PFSK-1 (cell line): ENCODE measurements around the gene DYNC1H1.

Experiments
- POLR2AphosphoS5 ChIP-seq: IDR thresholded peaks from 2 replicates; pipeline ENCODE4 v1.6.1; 2012; ENCODE audit warnings: low read depth, mild to moderate bottlenecking, control low read depth, low read length, moderate library complexity
- SIN3A ChIP-seq: IDR thresholded peaks from 2 replicates; pipeline ENCODE4 v1.6.1; 2012; ENCODE audit warnings: mild to moderate bottlenecking, low read length, moderate library complexity, borderline replicate concordance; ENCODE audit not compliant: insufficient read depth

GRCh38 chr14:101963052-101963451 lies 1.3 kb upstream of the DYNC1H1 start:
- TF ChIP-seq POLR2AphosphoS5 (no peak), SIN3A (no peak)
